ENCODE data around the gene ABCF1.

Gene ABCF1

DNA sequence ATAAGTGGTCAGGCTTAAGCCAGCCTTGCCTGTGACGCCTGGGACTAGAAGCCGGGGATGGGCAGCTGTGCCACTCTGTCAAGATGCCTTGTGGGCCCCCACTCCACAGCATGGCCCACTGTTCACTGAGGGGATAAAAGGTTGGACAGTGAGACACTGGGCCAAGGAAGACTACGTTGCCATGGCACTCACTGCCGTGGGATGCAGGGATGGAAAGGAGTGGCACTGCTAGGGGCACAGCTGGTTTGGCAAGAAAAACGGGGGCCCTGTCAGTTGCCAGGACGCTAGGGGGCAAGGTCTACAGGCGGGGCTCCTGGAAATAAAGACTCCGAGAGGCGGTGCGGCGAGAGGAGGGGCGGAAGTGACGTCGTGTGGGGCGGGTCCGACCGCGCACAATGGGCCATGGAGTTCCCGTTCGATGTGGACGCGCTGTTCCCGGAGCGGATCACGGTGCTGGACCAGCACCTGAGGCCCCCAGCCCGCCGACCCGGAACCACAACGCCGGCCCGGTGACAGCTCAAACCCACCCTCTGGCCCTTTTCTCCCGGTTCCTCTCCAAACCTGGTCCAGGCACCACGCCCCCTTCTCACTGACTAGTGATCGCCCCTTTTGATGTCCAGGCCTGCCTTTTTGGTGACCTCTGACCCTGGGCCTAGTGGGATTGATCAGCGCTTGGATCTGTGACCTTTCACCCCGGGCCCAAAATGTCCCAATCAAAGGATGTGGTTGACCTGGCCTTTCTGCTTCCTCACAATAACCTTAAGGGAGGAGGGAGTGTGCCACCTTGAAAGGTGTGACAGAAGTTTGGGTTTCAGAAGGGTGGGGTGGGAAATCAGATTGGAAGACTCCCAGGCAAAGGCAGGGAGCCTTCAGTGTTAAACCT, 55.5 kb downstream of the ABCF1 start, which contains the start of gene ATAT1:
TSS of gene ATAT1 (plus strand) at position 391 of the 883 bp plus-strand sequence.
- peak; percentile 74 to 88 for DNase-seq (ENCODE audit: low read depth in 2 of 2)

DNA sequence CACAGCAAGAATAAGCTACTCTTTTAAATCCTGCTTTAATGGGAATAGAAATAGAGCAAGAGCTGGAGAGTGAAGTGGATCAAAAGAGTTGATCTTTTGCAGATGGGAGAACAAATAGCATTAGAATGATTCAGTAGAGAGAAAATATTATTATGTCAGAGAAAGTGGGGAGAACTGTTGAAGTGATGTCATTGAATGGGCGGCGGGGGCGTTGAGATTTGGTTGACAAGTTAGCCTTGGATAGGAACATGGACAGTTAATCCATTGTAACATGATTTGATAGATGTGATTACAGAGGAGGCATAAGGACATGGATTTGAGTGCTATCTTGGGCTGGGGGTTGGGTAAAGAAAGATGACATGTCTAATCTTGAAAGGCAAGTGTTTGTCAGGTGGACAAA, 64.6 kb downstream of the ABCF1 start:
- DNase-seq (ENCODE audit: low read depth in 2 of 2): no peak

DNA sequence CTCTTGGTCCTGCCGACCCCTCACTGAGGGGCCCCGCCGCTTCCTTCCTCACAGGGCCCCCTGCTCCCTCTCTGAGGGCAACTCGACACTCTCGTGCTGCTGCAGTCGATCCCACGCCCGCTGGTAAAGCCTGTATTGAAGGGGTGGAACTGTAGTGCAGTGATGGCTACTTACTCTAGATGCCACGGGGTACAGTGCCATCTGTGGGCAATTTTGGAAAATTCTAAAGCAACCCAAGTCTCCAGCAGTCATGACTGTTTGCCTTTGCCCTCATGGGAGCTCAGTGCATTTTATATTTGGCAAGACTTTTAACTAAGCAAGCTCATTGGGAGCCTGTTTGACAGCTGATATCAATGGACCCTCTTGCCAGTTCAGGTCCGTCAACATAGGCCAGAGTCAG, 69.2 kb downstream of the ABCF1 start:
- DNase-seq (ENCODE audit: low read depth in 2 of 2): no peak

DNA sequence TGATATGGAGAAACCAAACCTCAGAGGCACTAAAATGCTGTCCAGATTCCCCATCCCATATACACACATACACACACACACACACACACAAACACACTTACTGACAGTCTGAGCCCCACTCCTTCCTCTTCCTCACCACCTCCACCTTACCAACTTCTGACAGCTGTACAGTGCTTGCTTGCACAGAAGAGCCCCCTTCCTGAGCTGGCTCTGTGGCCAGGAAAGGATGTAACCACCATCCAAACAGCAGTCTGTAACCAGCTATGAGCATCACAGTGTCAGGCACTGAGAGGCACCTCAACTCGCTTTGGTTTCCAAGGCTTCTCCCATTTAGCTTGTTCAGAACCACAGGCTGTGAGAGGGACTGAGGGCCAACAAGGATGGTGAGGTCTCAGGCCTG, 69.8 kb downstream of the ABCF1 start:
- DNase-seq (ENCODE audit: low read depth in 2 of 2): no peak
